Upper lobe of left lung (tissue), 6 donors: ENCODE results near the gene ESR2. TPM values are rescaled to one million over a fixed set of nuclear protein-coding genes. Genes with fewer than 3 reads are reported as not detected.
A peak's percentile ranks its signal among the peaks of the same experiment; 100 is the strongest.

Experiments used
- ATAC-seq, 2 donors: fragments of 200-7000 bp; cut with Tn5 transposase; one replicate each; pipeline ENCODE4 v1.9.1; 2022; ENCODE audit warnings: mild to moderate bottlenecking in 2 of 2, moderate library complexity in 2 of 2; ENCODE audit not compliant: low FRiP score in 2 of 2
- DNase-seq, 2 donors: peaks; one replicate each; pipeline ENCODE4 v3.0.0-alpha.2; 2019 to 2020
- H3K27ac ChIP-seq, 4 donors: fragments of 200-600 bp; sonication (generic); one replicate each; pipeline ENCODE4 v1.5.1; 2016 to 2019
- H3K27me3 ChIP-seq, 4 donors: fragments of 200-600 bp; sonication (generic); one replicate each; pipeline ENCODE4 v1.5.1; 2017 to 2019
- H3K36me3 ChIP-seq, 4 donors: fragments of 200-600 bp; sonication (generic); one replicate each; pipeline ENCODE4 v1.5.1; 2016 to 2019
- H3K4me1 ChIP-seq, 4 donors: fragments of 200-600 bp; sonication (generic); one replicate each; pipeline ENCODE4 v1.5.1; 2018 to 2019
- H3K4me3 ChIP-seq, 4 donors: fragments of 200-600 bp; sonication (generic); one replicate each; pipeline ENCODE4 v1.5.1; 2017 to 2019; ENCODE audit warnings: mild to moderate bottlenecking in 2 of 4, moderate library complexity in 1 of 4
- H3K9me3 ChIP-seq, 4 donors: fragments of 200-600 bp; sonication (generic); one replicate each; pipeline ENCODE4 v1.5.1; 2018 to 2019
- CTCF ChIP-seq, 6 experiments: fragments of 450-650 bp in 4 of 6; fragments of 200-600 bp in 2 of 6; sonication (generic) in 2 of 6; IDR thresholded peaks; one replicate each; pipeline ENCODE4 v1.5.1; 2016 to 2019; ENCODE audit warnings: antibody characterized with exemption in 6 of 6
- EP300 ChIP-seq, 4 donors: sonication (generic); formaldehyde crosslinking; IDR thresholded peaks; one replicate each; pipeline ENCODE4 v1.5.1; 2017; ENCODE audit warnings: antibody characterized with exemption in 4 of 4, control low read depth in 2 of 4
- POLR2A ChIP-seq, 4 donors: fragments of 450-650 bp; IDR thresholded peaks; one replicate each; pipeline ENCODE4 v1.5.1; 2016 to 2017; ENCODE audit warnings: antibody characterized with exemption in 4 of 4, mild to moderate bottlenecking in 2 of 4
- POLR2AphosphoS5 ChIP-seq, 2 donors: sonication (generic); formaldehyde crosslinking; IDR thresholded peaks; one replicate each; pipeline ENCODE4 v1.5.1; 2017; ENCODE audit warnings: antibody characterized with exemption in 2 of 2
- WGBS, 2 donors: methylation state at CpG; one replicate each; pipeline ENCODE4 v1.1.5; 2017 to 2018; 5-methylcytosine and 5-hydroxymethylcytosine counted together
- total RNA-seq, 6 donors: library from RNA; depleted of rRNA in 4 of 6; stranded (reverse); fragments of >200 nt in 4 of 6; gene quantifications; one replicate each; pipeline versions ENCODE4 v1.1.0 to v1.2.1, GENCODE V29; 2016 to 2021
- donor health status: DM: no; HTN: no; CAD: no; lungs with moderate emphysema.
- donor health status: DM: no; HTN: yes; CAD: no; lungs with severe emphysema.

The ESR2 gene
- total RNA-seq, 6 donors from 2014 or later, result 0.20 to 3.6 (median 0.86) TPM; not detected in 1

DNA sequence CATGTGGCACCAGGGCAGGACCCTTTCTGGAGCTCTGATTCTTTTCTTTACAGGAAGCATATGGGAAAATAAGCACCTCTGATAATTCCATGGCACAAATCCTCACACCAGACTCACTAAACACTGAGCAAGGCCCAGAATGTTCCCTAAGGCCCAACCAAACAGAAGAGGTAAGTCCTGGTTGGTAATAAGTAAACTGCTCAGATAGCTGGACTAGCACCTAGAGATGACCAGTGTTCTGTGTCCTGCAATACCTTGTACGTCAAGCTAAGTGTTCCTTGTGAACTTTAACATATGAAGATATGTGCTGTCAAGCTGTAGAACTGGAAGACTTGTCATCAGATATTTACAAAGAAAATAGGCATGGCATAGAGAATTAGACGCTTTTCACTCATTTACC, 186.7 kb downstream of the ESR2 start:
- no peak overlapping the region for H3K27ac ChIP-seq
- WGBS, 2 donors, result 91 to 94% methylated on average over 2 of the region's 2 CpGs
- peaks cover 0 to 72% (median 11%) of the 10 kb centered on the region in 4 donors for H3K36me3 ChIP-seq
- no peaks in the 10 kb centered on the region for H3K27me3 ChIP-seq
- H3K4me3 ChIP-seq, result no peak overlapping the region
- TF ChIP-seq EP300 (IDR thresholded peaks at IDR 0.05) (no peak), POLR2AphosphoS5 (IDR thresholded peaks at IDR 0.05) (no peak), CTCF (IDR thresholded peaks at IDR 0.05) (no peak), POLR2A (IDR thresholded peaks at IDR 0.05) (no peak)
- peaks cover 0 to 7% (median 3%) of the 10 kb centered on the region in 4 donors for H3K4me1 ChIP-seq
- H3K9me3 ChIP-seq, result no peaks in the 10 kb centered on the region
- ATAC-seq (no peak), DNase-seq (no peak)

DNA sequence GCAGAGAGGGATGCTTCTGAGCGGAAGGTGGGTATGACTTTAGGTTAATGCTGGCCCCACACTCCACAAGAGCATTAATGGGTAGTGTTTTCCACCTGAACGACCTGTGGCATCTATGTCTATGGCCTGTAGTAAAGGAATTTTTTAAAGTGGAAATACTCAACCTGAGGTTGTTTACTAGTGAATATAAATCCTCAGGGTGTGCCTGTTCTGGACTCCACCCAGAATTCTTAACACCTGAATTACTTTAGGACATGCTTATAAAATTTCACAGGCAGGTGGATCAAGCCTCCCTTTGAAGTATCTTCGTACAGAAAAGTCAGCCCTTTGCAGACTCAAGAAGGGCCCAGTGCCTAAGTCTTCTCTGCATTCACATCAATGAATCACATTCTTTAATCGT, 196.1 kb downstream of the ESR2 start:
- TF ChIP-seq EP300 (IDR thresholded peaks at IDR 0.05) (no peak), CTCF (IDR thresholded peaks at IDR 0.05) (no peak)
- Histone ChIP-seq H3K9me3 (no peaks in the 10 kb centered on the region), H3K27me3 (no peaks in the 10 kb centered on the region), H3K36me3 (peaks cover 0 to 69% (median 15%) of the 10 kb centered on the region in 4 donors), H3K4me3 (no peak overlapping the region), H3K4me1 (peaks cover 0 to 2% (median 0%) of the 10 kb centered on the region in 4 donors), H3K27ac (peak overlapping the region in 1 of 4 donors; percentile 45)
- no peak for DNase-seq
- ATAC-seq, result peak in 1 of 2 donors; percentile 53
- 74 to 85% methylated on average over 4 of the region's 4 CpGs for WGBS, 2 donors

DNA sequence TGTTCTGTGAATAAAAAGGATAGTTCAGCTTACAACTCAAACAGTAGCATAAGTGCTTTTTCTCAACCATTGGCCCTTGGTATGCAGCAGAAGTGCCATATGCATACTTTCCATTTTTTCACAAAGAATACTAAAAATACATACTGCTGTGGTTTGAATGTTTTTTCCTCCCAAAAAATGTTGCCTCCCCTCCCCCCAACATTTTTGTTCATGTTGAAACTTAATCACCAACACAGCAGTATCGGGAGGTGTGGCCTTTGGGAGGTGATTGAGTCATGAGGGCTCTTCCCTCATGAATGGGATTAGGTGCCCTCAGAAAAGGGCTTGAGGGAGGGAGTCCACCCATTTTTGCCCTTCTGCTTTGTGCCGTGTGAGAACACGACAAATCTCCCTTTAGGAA, 198.6 kb downstream of the ESR2 start:
- no peak overlapping the region for H3K27ac ChIP-seq
- no peaks in the 10 kb centered on the region for H3K9me3 ChIP-seq
- H3K27me3 ChIP-seq, result no peaks in the 10 kb centered on the region
- no peak overlapping the region for H3K4me3 ChIP-seq
- peaks cover 4 to 74% (median 12%) of the 10 kb centered on the region in 4 donors for H3K36me3 ChIP-seq
- 67 to 93% methylated on average over 3 of the region's 3 CpGs for WGBS, 2 donors
- no peak for ATAC-seq
- DNase-seq, result no peak
- peaks cover 0 to 7% (median 0%) of the 10 kb centered on the region in 4 donors for H3K4me1 ChIP-seq
- TF ChIP-seq EP300 (IDR thresholded peaks at IDR 0.05), result no peak
- no peak for TF ChIP-seq POLR2A (IDR thresholded peaks at IDR 0.05)
- TF ChIP-seq CTCF (IDR thresholded peaks at IDR 0.05), result no peak
- no peak for TF ChIP-seq POLR2AphosphoS5 (IDR thresholded peaks at IDR 0.05)

DNA sequence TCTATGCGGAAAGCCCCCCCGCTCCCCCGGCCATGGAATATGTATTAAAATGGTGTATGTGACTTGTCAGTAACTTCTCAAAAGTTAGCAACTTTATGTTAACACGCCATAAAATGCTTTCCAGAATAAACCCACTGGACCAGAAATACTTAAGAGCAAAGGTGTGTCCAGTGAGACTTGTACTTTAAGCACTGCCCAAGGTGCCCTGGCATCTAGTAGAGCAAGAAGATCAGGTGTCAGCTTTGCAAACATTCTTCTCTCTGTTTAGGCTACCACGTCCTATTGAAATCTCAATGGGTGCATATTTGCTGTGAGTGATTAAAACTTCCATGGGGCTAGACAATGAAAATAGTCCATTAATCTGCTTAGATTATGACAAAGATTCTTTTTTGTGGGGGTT, 201.2 kb downstream of the ESR2 start:
- peaks cover 4 to 73% (median 8%) of the 10 kb centered on the region in 4 donors for H3K36me3 ChIP-seq
- peak in 1 of 2 donors; percentile 40 for DNase-seq

More for the DNA sequence above, 201.2 kb downstream of the ESR2 start:
- H3K4me1 ChIP-seq, result peaks cover 0 to 7% (median 0%) of the 10 kb centered on the region in 4 donors
- peak in 1 of 2 donors; percentile 71 for ATAC-seq
- H3K27ac ChIP-seq, result no peak overlapping the region
- H3K27me3 ChIP-seq, result no peaks in the 10 kb centered on the region
- 70 to 82% methylated on average over 4 to 5 of the region's 5 CpGs for WGBS, 2 donors
- no peak for TF ChIP-seq CTCF (IDR thresholded peaks at IDR 0.05)
- no peak for TF ChIP-seq POLR2AphosphoS5 (IDR thresholded peaks at IDR 0.05)
- no peak for TF ChIP-seq EP300 (IDR thresholded peaks at IDR 0.05)
- TF ChIP-seq POLR2A (IDR thresholded peaks at IDR 0.05), result no peak
- no peaks in the 10 kb centered on the region for H3K9me3 ChIP-seq
- H3K4me3 ChIP-seq, result no peak overlapping the region
